Type B pancreatic cell (in vitro differentiated cells): ENCODE data around the gene SVIL. TPM values are rescaled to one million over a fixed set of nuclear protein-coding genes. Genes with fewer than 3 reads are reported as not detected.
"Not testable (repeated sequence)": the region's sequence is repeated elsewhere in the genome, so short reads cannot be mapped to it uniquely, and the experiment has no call there.

Experiments
- DNase-seq: peaks from one replicate; pipeline ENCODE4 v3.0.0; 2021; ENCODE audit warnings: mixed read lengths; ENCODE audit not compliant: unreplicated experiment; ENCODE audit errors: extremely low spot score
- H3K27ac Mint-ChIP-seq: 2 replicates; pipeline ENCODE4 v1.8.0; 2021; ENCODE audit warnings: mild to moderate bottlenecking, mixed read lengths
- H3K27me3 Mint-ChIP-seq: 2 replicates; pipeline ENCODE4 v1.8.0; 2021; ENCODE audit warnings: mixed read lengths
- H3K36me3 Mint-ChIP-seq: 2 replicates; pipeline ENCODE4 v1.8.0; 2021; ENCODE audit warnings: mixed read lengths
- H3K4me1 Mint-ChIP-seq: one replicate; pipeline ENCODE4 v1.8.0; 2021; ENCODE audit warnings: mixed read lengths; ENCODE audit not compliant: unreplicated experiment
- H3K4me3 Mint-ChIP-seq: 2 replicates; pipeline ENCODE4 v1.8.0; 2021; ENCODE audit warnings: mild to moderate bottlenecking, mixed read lengths
- H3K9me3 Mint-ChIP-seq: 2 replicates; pipeline ENCODE4 v1.8.0; 2021; ENCODE audit warnings: mixed read lengths
- CTCF ChIP-seq: fragments of 200-600 bp; sonication (generic); conservative IDR thresholded peaks from 2 replicates; pipeline ENCODE4 v1.5.0; 2021; ENCODE audit warnings: antibody characterized with exemption, mild to moderate bottlenecking
- total RNA-seq: library from RNA; stranded (reverse); gene quantifications from 2 replicates; pipeline ENCODE4 v1.2.1, GENCODE V29; 2021; ENCODE audit warnings: low replicate concordance

Gene SVIL
- total RNA-seq, 1 donor from 2014 or later = 171 TPM

- Mint-ChIP-seq H3K4me3 (no peak overlapping the region), H3K36me3 (peaks cover 39% of the 10 kb centered on the region)
- TF ChIP-seq CTCF = no peak
These were observed 21.6 kb downstream of the SVIL start for GRCh38 chr10:29613196-29613595.

GRCh38 chr10:29612657-29613056 is 22.1 kb downstream of the SVIL start:
- Mint-ChIP-seq H3K4me1 (peaks cover 31% of the 10 kb centered on the region), H3K27ac (no peak overlapping the region), H3K27me3 (no peaks in the 10 kb centered on the region), H3K9me3 (no peaks in the 10 kb centered on the region), H3K4me3 (no peak overlapping the region), H3K36me3 (peaks cover 39% of the 10 kb centered on the region)
- DNase-seq = no peak
- no peak for TF ChIP-seq CTCF

More at GRCh38 chr10:29613196-29613595, 21.6 kb downstream of the SVIL start:
- Mint-ChIP-seq H3K27me3 (no peaks in the 10 kb centered on the region), H3K27ac (no peak overlapping the region), H3K4me1 (peaks cover 36% of the 10 kb centered on the region), H3K9me3 (no peaks in the 10 kb centered on the region)
- DNase-seq = no peak

DNA sequence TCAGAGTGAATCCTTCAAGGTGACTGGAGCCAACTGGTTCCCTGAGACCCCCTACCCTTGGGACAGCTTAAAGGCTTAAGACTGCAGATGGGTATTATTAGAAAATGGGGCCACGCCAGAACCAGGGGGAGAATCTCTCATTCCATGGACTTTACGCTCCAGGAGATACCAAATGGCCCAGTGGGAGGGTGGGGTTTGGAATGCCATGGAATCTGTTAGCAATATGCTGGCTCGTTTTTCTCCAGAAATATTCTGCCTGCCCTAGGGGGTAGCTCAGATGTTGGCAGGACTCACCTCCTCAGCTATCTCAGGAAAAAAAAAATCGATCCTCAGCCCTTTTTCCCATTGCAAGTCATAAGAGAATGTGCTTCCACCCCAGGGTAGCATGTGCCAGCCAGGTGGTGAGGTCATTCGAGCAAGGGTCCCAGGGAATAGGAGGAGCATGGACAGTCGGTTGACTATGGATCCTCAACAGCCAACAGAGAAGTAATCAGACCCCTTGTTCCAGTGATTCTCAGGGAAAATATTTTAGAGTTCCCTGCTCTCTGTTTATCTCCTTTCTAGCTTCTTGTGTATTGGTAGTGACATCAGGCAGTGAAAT is 22.9 kb downstream of the SVIL start:
- DNase-seq = no peak
- H3K4me3 Mint-ChIP-seq = no peak overlapping the region
- peaks cover 42% of the 10 kb centered on the region for H3K36me3 Mint-ChIP-seq
- H3K4me1 Mint-ChIP-seq = peaks cover 30% of the 10 kb centered on the region
- TF ChIP-seq CTCF = no peak
- H3K27me3 Mint-ChIP-seq = no peaks in the 10 kb centered on the region
- no peaks in the 10 kb centered on the region for H3K9me3 Mint-ChIP-seq
- H3K27ac Mint-ChIP-seq = no peak overlapping the region

DNA sequence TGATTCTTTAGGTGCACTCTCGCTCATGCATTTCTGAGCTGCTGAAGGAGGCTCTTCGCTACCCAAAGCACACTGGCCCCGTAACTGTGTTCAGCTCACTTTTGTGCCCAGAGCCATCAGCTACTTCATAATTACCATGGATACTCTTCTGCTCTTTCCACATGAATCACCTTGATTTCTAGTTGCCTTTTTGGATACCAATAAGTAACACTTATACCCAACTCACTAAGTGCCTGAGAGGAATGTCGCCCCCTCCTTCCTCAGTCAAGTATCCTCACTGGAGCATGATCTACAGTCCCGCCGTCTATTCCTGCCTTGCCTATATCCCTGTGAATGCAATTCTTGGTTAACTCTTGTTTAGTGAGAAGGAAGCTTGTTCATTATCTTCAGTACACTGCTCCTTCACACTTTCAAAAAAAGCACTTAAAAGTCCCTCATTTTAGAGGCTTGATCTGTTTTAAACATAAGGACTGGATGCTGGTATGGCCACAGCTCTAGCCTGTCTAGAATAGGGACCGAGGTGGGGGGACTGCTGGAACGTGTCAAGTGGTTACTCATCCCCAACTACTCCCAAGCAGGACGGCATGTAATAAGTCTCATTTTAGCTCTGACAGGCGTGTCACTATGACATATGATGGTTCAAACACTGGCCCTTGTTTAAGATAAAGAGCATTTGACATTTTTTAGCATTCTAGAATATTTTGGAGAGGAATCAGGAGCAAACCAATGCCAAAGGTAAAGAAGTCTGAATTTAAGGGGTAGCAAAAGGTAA is 23.7 kb downstream of the SVIL start:
- Mint-ChIP-seq H3K27ac (peak overlapping the region; percentile 44), H3K9me3 (no peaks in the 10 kb centered on the region), H3K36me3 (peaks cover 41% of the 10 kb centered on the region), H3K4me1 (peaks cover 30% of the 10 kb centered on the region), H3K27me3 (no peaks in the 10 kb centered on the region), H3K4me3 (no peak overlapping the region)
- no peak for TF ChIP-seq CTCF
- DNase-seq = peak; percentile 13

GRCh38 chr10:29610331-29610730 is 24.4 kb downstream of the SVIL start:
- not testable (repeated sequence) for H3K27me3 Mint-ChIP-seq, H3K9me3 Mint-ChIP-seq
- Mint-ChIP-seq H3K4me1 (peaks cover 25% of the 10 kb centered on the region), H3K36me3 (peaks cover 40% of the 10 kb centered on the region), H3K27ac (peak overlapping the region; percentile 57), H3K4me3 (peak overlapping the region; percentile 8)
- DNase-seq = peak; percentile 1

- Mint-ChIP-seq H3K27ac (peak overlapping the region; percentile 57), H3K4me3 (no peak overlapping the region), H3K9me3 (no peaks in the 10 kb centered on the region), H3K4me1 (peaks cover 22% of the 10 kb centered on the region), H3K27me3 (no peaks in the 10 kb centered on the region), H3K36me3 (peaks cover 38% of the 10 kb centered on the region)
- no peak for TF ChIP-seq CTCF
- no peak for DNase-seq
These were observed 25.1 kb downstream of the SVIL start for GRCh38 chr10:29609696-29610095.
